Panc1 (cell line): ENCODE measurements around the gene GCK. TPM values are rescaled to one million over a fixed set of nuclear protein-coding genes. Genes with fewer than 3 reads are reported as not detected.
"Not testable (repeated sequence)": the region's sequence is repeated elsewhere in the genome, so short reads cannot be mapped to it uniquely, and the experiment has no call there.

ENCODE experiments used
- ATAC-seq: fragments of 200-7000 bp; cut with Tn5 transposase; 2 replicates; pipeline ENCODE4 v1.9.1; 2020; ENCODE audit warnings: mild to moderate bottlenecking, moderate library complexity
- BruUV-seq: library from RNA; stranded (reverse); fragments of 400-500 nt; replicated peaks from 2 replicates; lab custom pipeline; 2021; lab: Mats Ljungman, UMichigan
- CTCF ChIA-PET: fragments of 300-600 bp; sonication (Branson Sonifier 250); formaldehyde crosslinking; loops from one replicate; lab custom pipeline; 2022; ENCODE audit warnings: antibody characterized with exemption; lab: Charles Lee
- POLR2A ChIA-PET: fragments of 300-600 bp; sonication (Branson Sonifier 250); formaldehyde crosslinking; loops from one replicate; lab custom pipeline; 2022; ENCODE audit warnings: antibody characterized with exemption; lab: Charles Lee
- DNase-seq: peaks from one replicate; pipeline ENCODE4 v3.0.0-alpha.2; 2010; ENCODE audit warnings: low read depth, low spot score
- H3K27ac ChIP-seq: 2 replicates; pipeline ENCODE4 v1.5.1; 2011; ENCODE audit warnings: mild to moderate bottlenecking, low read length, inconsistent platforms
- H3K27me3 ChIP-seq: fragments of 200-500 bp; sonication (Bioruptor generic); 2 replicates; pipeline ENCODE4 v1.6.0; 2014; ENCODE audit warnings: low read length, inconsistent platforms; ENCODE audit not compliant: control insufficient read depth, insufficient read depth
- H3K36me3 ChIP-seq: fragments of 200-500 bp; sonication (Bioruptor generic); 2 replicates; pipeline ENCODE4 v1.5.1; 2014; ENCODE audit warnings: inconsistent platforms, mild to moderate bottlenecking, low read length, moderate library complexity; ENCODE audit not compliant: control insufficient read depth, insufficient read depth
- H3K4me1 ChIP-seq: 2 replicates; pipeline ENCODE4 v1.5.1; 2011; ENCODE audit warnings: inconsistent platforms, mild to moderate bottlenecking, low read length, moderate library complexity; ENCODE audit not compliant: control insufficient read depth, insufficient read depth
- H3K4me3 ChIP-seq, 2 experiments: 2 replicates each; pipeline ENCODE4 v1.5.1; 2011 to 2012; ENCODE audit warnings: low read depth in 2 of 2, low read length in 2 of 2, mild to moderate bottlenecking in 2 of 2, inconsistent platforms in 1 of 2, moderate library complexity in 1 of 2
- H3K9me3 ChIP-seq: fragments of 200-500 bp; sonication (Bioruptor generic); 2 replicates; pipeline ENCODE4 v1.5.1; 2014; ENCODE audit warnings: low read depth, mild to moderate bottlenecking, inconsistent platforms, low read length, moderate library complexity; ENCODE audit not compliant: control insufficient read depth, insufficient read depth
- CTCF ChIP-seq: fragments of 450-650 bp; IDR thresholded peaks from 2 replicates; pipeline ENCODE4 v1.5.1; 2017; ENCODE audit warnings: mild to moderate bottlenecking
- POLR2AphosphoS5 ChIP-seq: IDR thresholded peaks from 2 replicates; pipeline ENCODE4 v1.6.1; 2012; ENCODE audit warnings: mild to moderate bottlenecking, low read depth, low read length, moderate library complexity
- REST ChIP-seq, 2 experiments: IDR thresholded peaks; 2 replicates each; pipeline ENCODE4 v1.6.1; 2011 to 2012; ENCODE audit warnings: low read depth in 2 of 2, control low read depth in 1 of 2, low read length in 1 of 2, mild to moderate bottlenecking in 1 of 2, moderate library complexity in 1 of 2; ENCODE audit not compliant: insufficient read depth in 1 of 2
- SIN3A ChIP-seq: IDR thresholded peaks from 2 replicates; pipeline ENCODE4 v1.6.1; 2012; ENCODE audit warnings: low read depth, mild to moderate bottlenecking, low read length, moderate library complexity, borderline replicate concordance; ENCODE audit not compliant: insufficient read depth
- TCF7L2 ChIP-seq: IDR thresholded peaks from 2 replicates; pipeline ENCODE4 v1.6.1; 2011; ENCODE audit warnings: mild to moderate bottlenecking, low read depth, low read length, inconsistent platforms
- in situ Hi-C: cut with HindIII; loops from 2 replicates; pipeline ENCODE4 v1.10.0; 2016; ENCODE audit warnings: low sequenced_read_pairs, low pct_unique_long_range_greater_than_20kb
- intact Hi-C: fragments of 100-400 bp; cut with micrococcal nuclease; formaldehyde crosslinking; loops from one replicate; pipeline ENCODE4 v1.10.0; 2022; ENCODE audit not compliant: unreplicated experiment
- total RNA-seq: library from RNA; stranded (reverse); gene quantifications from one replicate; pipeline ENCODE4 v1.2.1, GENCODE V29; 2021; ENCODE audit not compliant: unreplicated experiment

GCK gene
- total RNA-seq, 1 experiment from 2014 or later = 0.36 TPM

GRCh38 chr7:44200699-44201461 is 11.6 kb upstream of the GCK start, which contains the start of gene YKT6:
Gene YKT6, plus strand, starts transcription at chr7:44200978. Its CDS starts 158 bp downstream, at chr7:44201136.
- H3K9me3 ChIP-seq = no peaks in the 10 kb centered on the region
- in situ Hi-C loops = loop anchor here (25.0 kb wide), 1 partner anchor 136 kb away; the partner anchor contains the start of gene CAMK2B
- POLR2A ChIA-PET = interaction anchor here (0.7 kb wide), 1 partner anchor 20 kb away, joined by 4 read pairs; no protein-coding TSS in a partner anchor
- H3K27ac ChIP-seq = peak within 1 kb of the TSS; percentile 84
- H3K4me3 ChIP-seq = peak within 1 kb of the TSS; percentile 73 to 80
- no peaks in the 10 kb centered on the region for H3K27me3 ChIP-seq
- peak; percentile 100 for ATAC-seq
- peaks cover 14% of the 10 kb centered on the region; the same call in 1 of the 2 replicates for H3K36me3 ChIP-seq
- BruUV-seq = no TSS peak
- peak; percentile 89 for DNase-seq
- CTCF ChIA-PET = interaction anchor here (0.6 to 0.7 kb wide), 4 partner anchors 8 to 364 kb away, joined by 3 to 9 read pairs (median 4); no protein-coding TSS in a partner anchor
- TF ChIP-seq SIN3A = peak; percentile 96
- TF ChIP-seq TCF7L2 = no peak
- TF ChIP-seq REST (IDR thresholded peaks at IDR 0.05; ENCODE audit: insufficient read depth in 1 of 2, low read depth in 2 of 2, low read length in 1 of 2) = no peak
- peak; percentile 61; the same call in 1 of the 2 replicates for TF ChIP-seq CTCF
- peak; percentile 97 for TF ChIP-seq POLR2AphosphoS5
- H3K4me1 ChIP-seq = peaks cover 6% of the 10 kb centered on the region
- intact Hi-C loops = no loop called here

GRCh38 chr7:44200163-44200562 is 10.9 kb upstream of the GCK start:
- H3K27me3 ChIP-seq, H3K36me3 ChIP-seq, BruUV-seq, POLR2A ChIA-PET, DNase-seq, intact Hi-C loops, ATAC-seq, H3K27ac ChIP-seq, H3K4me3 ChIP-seq, H3K9me3 ChIP-seq, H3K4me1 ChIP-seq: not testable (repeated sequence)
- CTCF ChIA-PET = interaction anchor here (0.7 kb wide), 1 partner anchor 364 kb away, joined by 4 read pairs; no protein-coding TSS in a partner anchor
- in situ Hi-C loops = loop anchor here (25.0 kb wide), 1 partner anchor 137 kb away; the partner anchor contains the start of gene CAMK2B
